Embryonic facial prominence (tissue), 1 donor: ENCODE measurements around the gene FGFRL1.

ENCODE experiments used
- DNase-seq: peaks from one replicate; pipeline ENCODE4 v3.0.0-alpha.2; 2016; ENCODE audit errors: extremely low spot score

Gene FGFRL1

GRCh38 chr4:1006856-1007255 is 4.6 kb upstream of the FGFRL1 start:
- DNase-seq, result no peak

DNA sequence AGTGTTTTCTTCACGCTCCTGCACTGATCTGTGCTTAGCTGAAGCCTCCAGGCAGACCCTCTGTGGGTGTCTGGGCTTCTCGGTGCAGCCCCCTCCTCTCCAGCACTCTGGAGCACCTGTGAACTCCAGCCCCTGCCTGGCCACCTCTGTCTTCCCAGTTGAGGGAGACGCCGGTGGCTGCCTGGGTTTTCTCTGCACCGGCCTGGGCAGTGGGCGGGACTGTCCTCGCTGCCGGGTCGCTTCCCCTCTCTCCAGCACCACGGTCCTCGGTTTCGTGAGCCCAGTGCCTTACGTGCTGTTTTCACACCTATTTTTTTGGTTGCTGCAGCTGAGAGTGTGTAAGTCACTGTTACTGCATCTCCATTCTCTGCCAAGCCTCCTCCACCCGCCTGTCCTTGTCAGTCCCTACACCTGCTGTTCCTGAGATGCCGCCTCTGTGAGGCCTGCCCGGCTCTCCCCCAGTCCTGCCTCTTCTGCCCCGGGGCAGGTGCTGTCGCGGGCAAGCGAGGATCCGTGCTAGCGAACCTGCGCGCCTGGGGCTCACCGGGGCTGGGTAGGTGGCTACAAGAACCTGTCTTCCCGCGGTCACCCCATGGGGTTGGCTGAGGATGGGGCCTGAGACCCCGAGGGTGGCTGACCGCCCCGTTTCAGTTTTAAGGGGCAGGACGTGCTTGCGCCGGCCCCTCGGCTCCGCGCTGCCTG is 2.4 kb upstream of the FGFRL1 start:
- DNase-seq, result no peak

DNA sequence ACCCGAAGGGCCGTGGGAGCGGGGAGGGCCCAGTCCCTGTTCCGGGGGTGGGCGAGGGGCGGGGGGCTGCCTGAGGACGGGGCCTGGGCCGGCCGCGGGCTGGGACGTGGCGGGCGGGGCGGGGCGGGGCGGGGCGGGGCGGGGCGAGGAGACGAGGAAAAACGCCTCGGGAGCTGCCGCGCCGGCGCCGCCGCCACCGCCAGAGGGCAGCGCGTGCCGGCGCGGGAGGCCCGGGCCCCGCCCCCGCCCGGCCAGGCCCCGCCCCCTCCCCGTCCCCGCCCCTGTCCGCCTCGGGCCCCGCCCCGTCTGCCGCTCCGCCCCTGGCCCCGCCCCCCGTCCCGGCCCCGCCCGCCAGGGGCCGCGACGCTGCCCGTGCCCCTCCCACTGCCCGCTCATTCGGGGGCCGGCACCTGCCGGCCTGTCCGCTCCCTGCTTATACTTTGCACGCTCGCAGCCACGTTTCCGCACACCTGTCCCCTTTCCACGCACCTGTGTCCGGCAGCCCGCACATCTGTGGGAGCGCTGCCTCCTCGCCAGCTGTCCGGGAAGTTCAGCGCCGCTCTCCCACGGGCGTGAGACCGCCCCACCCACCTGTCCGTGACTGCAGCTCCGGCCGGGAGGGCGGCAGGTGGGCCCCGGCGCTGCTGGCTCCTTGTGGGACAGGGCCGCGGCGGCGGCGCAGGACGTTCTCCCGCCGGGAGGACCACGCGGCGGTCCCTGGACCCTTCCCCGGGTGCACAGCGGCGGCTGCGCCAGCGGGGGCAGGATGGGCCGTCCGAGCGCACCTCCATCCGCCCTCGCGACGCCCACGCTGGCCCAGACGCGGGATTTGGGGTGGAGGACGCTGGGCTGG is 1.7 kb upstream of the FGFRL1 start:
- DNase-seq, result peak; percentile 45

- DNase-seq, result no peak
Measured at GRCh38 chr4:1010395-1011021, 918 bp upstream of the FGFRL1 start.

- DNase-seq, result no peak
Measured at GRCh38 chr4:1011666-1012033, 224 bp downstream of the FGFRL1 start.

DNA sequence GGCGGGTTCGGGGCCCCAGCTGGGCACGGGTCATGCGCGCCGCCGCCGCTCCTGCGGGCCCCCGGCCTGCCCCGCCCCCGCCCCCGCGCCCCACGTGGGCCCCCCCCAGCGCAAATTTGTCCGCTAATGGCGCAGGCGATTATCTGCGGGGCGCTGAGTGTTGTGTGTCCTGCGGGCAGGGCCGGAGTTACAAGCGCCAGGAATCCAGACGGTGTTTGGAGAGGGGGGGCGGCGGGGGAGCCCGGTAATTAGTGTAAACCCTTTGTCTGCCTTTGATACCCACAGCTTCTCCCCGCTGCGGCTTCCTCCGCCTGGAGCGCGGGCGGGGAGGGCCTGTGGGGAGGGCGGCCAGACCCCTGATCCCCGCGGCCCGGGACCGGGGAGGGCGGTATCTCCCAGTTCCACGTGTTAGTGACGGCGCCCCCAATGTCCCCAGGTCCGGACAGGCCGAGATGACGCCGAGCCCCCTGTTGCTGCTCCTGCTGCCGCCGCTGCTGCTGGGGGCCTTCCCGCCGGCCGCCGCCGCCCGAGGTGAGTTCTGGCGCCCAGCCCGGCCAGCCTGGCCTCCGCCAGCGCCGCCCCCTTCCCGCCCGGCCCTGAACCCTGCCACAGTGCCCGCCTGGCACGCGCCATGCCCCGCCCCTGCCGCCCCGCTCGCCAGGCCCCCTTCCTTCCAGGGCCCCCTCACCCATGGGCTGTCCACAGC is 761 bp downstream of the FGFRL1 start:
- no peak for DNase-seq

DNA sequence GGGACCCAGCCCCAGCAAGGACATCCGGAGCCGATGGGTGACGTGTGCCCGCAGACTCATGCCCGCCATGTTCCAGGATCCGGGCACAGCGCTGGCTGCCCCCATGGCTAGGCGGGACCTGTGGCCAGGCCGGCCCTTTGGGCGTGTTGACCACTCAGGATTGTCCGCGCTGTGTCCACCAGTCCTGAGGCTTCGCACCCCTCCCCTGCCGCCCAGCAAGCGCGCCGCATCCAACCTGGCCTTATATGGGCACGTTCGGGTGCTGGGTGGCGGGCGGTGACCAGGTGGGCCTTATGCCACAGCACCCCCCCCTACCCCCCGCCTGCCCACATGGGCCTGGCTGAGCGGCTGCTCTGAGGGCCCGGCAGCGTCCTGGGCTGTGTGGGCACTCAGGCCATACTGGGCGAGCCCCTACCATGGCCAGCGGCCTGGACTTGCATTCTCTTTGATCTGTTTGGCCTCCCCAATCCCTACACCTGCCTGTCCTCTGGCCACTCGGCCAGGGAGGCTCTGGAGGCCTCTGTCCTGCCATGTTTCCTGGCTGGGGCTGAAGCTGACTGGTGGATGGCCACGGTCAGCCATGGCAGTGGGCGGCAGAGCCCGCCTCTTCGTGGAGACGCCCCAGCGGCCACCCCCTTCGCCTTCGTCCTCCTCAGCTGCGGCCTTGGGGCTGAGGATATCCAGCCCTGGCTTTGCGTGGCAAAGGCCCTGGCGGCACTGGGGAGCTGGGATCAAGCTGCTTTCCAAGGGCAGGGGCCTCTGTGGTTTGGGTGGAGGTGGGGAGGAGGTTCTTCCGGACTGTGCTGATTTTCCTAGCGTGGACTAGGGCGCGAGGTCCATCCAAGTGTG is 2.0 kb downstream of the FGFRL1 start:
- no peak for DNase-seq

DNA sequence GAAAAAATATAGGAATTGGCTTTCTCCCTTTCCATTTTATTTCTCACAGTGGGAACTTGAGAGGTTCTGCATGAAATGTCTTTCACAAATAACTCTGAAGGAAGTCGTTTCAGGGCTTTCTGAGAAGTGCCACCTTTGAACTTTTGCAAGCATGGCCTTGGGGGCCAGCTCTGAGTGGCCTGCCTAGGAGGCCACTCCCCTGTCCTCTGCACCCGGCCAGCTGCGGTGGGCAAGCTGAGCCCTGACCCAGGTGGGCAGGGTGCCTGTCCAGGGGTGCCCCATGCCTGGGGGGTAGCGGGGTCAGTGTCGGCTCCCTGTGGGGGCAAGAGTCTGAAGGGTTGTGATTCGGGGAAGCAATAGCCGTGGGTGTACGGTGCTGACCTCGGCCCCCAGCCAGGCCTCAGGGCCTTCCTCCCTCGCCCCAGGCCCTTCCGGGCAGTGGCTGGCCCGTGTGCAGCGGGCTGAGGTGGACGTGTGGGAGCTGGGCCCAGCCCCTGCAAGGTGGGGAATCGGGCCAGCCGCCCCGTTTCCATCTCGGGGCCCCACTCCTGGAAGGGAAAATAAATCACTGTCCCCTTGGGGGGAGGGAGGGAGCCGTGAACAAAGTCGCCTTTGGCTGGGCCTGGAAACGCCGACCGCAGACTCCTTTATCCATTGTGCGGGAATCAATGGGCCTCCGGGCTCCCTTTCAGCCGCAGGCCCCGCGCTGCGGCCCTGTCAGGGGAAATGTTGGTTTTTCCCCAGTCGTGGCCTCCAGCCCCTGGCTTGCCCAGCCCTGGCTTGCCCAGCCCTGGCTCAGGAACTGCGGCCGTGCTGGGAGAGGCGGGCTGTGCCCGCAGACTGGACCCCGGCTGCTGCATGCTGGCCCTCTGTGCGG is 3.1 kb downstream of the FGFRL1 start:
- no peak for DNase-seq

DNA sequence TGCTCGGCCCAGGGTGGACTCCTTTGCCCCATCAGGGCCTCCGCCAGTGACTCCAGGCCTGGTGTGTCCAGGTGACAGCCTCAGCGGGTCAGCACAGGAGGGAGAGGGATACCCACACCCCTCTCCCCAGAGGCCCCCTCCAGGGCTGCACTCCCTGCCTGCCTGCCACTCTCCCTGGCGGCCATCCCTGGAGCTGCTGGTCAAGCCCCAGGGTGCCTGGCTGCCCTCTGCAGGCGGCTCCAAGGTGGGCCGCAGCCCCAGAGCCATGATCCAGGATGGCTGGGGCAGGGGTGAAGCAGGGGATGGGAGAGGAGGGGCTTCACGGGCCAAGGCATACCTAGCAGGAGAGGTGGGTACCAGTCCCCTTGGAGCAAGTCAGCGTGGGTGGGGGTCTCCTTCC is 3.8 kb downstream of the FGFRL1 start:
- DNase-seq, result no peak

DNA sequence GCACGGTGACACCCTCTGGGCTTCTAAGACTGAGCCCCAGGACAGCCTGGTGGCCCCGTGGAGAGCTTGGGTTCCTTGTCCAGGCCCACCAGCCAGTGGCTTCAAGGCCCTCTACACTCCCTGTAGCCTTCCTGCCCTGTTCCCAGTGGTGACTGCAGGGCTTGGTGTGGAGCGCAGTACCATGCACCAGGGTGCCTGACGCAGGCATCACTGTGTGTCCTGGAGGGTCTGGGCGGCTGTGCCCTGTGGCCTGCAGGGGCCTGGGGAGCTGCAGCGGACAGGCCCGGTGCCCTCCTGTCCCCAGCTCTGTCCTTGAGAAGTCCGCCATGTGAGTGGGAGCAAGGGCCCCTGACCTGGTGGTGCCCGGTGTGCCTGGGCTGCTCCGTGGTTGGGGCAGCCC is 4.3 kb downstream of the FGFRL1 start:
- no peak for DNase-seq

GRCh38 chr4:1017211-1017610 is 5.8 kb downstream of the FGFRL1 start:
- no peak for DNase-seq

- DNase-seq, result no peak
Measured at GRCh38 chr4:1017706-1018105, 6.3 kb downstream of the FGFRL1 start.

- DNase-seq, result no peak
Measured at GRCh38 chr4:1018147-1019020, 7.0 kb downstream of the FGFRL1 start.

DNA sequence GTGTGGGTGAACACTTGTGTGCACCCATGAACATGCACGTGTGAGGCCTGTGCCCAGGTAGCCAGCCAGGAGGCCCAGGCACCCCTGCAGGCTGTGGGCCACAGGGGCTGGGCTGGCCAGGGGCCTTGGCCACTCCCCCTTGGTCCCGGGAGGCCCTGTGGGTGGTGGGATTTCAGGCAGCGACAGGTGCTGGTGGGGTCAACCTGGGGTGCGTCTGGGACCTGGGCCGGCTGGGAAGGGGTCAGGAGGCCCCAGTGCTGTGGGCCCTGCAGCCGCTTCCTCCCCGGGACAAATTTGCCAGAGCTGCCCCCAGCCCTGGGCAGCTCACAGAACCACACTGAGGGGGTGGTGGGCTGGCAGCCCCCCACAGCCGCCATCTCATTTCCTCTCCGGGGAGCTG is 7.9 kb downstream of the FGFRL1 start:
- no peak for DNase-seq

DNA sequence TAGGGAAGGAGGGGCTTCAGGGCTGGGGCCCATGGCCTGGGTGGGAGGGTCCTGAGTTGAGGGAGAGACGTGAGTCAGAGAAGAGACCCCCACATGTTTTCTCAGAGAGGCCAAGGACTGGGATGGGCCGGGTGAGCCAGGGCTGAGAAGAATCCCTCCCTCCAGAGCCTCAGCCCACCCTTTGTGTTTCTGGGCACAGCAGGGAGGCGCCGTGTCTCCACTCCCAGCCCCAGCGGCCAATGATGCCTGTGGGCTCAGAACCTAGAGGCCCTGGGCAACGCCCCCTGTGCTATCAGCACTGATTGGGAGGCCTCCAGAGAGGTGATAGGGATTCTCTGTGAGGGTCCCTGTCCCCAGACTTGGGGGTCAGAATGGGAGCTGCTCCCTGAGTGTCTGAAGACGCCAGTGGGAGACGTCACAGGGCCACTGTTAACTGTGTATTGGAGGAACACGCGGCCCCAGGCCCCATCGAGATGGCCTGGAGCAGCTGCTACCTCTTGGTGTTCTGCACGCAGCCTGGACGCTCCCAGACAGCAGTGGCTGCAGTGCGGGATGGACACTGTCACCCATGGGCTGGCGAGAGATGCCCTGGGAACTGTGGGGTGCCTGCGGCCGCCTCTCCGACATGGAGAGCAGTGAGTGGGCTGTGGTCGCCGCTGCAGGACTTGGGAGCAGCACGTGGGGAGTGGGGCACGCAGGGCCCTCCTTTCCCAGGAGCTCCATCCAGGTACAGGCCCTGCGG is 8.5 kb downstream of the FGFRL1 start:
- no peak for DNase-seq

DNA sequence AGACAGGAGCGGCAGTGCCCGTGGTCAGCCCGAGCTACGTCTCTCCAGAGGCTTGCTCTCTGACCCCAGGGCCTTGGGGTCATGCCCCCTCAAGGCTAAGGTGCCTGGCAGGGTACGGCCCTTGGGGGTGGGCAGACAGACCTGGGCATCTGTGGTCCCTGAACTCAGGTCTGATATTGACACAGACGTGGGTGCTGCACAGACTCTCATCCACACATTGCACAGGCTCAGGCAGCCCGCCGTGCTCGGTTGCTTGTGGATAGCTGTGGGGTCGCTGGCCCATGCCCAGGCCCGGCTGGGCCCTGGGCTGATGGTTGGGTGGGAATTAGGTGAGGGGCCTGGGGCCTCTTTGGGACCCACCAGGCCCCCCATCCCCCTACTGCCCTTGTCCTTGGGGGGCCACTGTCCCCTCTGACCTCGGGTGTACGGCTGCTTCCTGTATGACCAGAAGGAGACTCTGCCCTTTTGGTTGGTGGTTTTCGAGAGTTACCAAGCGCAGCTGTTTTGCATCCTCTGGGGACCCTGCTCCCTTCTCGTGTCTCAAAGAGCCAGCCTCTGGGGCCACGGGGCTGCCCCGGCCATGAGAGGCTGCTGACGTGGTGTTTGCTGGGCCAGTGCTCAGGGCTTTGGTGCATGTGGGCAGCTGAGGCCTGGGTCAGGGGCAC is 10.1 kb downstream of the FGFRL1 start:
- DNase-seq, result no peak

DNA sequence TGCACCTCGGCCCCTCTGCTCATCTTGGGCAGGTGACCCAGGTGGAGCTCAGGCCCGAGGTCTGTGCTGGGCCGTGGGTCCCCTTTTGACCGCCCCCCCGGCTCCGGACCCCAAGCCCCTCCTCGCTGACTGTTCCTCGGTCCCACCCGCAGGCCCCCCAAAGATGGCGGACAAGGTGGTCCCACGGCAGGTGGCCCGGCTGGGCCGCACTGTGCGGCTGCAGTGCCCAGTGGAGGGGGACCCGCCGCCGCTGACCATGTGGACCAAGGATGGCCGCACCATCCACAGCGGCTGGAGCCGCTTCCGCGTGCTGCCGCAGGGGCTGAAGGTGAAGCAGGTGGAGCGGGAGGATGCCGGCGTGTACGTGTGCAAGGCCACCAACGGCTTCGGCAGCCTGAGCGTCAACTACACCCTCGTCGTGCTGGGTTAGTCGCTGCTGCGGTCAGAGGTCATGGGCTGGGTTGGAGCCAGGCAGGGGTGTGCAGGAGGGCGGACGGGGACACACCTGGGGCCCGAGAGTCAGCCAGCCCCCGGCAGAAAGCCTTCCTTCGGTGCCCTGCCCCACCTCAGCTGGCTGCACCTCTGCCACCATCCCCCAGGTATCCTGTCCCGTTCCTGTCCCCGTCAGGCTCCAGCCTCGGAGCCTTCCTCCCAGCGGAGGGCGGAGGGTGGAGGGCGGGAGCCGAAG is 10.8 kb downstream of the FGFRL1 start:
- DNase-seq, result no peak

- DNase-seq, result no peak
Measured at GRCh38 chr4:1022739-1023066, 11.3 kb downstream of the FGFRL1 start.
